SJCRH30 (cell line): Measurements from ENCODE around the gene TRIO. TPM values are rescaled to one million over a fixed set of nuclear protein-coding genes. Genes with fewer than 3 reads are reported as not detected.

ENCODE experiments used
- DNase-seq, 2 experiments: peaks; one replicate each; pipeline ENCODE4 v3.0.0-alpha.2; 2015 to 2020
- H3K27ac ChIP-seq: fragments of 250-450 bp; sonication (Bioruptor Pico); 2 replicates; pipeline ENCODE4 v1.5.1; 2020; ENCODE audit warnings: mild to moderate bottlenecking, moderate library complexity
- H3K27me3 ChIP-seq: fragments of 250-450 bp; sonication (Bioruptor Pico); 2 replicates; pipeline ENCODE4 v1.5.1; 2020; ENCODE audit warnings: mild to moderate bottlenecking, moderate library complexity
- H3K36me3 ChIP-seq: fragments of 250-450 bp; sonication (Bioruptor Pico); 2 replicates; pipeline ENCODE4 v1.5.1; 2020; ENCODE audit warnings: mild to moderate bottlenecking, moderate library complexity
- H3K4me1 ChIP-seq: fragments of 250-450 bp; sonication (Bioruptor Pico); 2 replicates; pipeline ENCODE4 v1.5.1; 2020; ENCODE audit warnings: mild to moderate bottlenecking, moderate library complexity
- H3K4me3 ChIP-seq: fragments of 250-450 bp; sonication (Bioruptor Pico); 2 replicates; pipeline ENCODE4 v1.5.1; 2020; ENCODE audit warnings: mild to moderate bottlenecking, moderate library complexity
- H3K9me3 ChIP-seq: fragments of 250-450 bp; sonication (Bioruptor Pico); replicated peaks from 2 replicates; pipeline ENCODE4 v1.5.1; 2020; ENCODE audit warnings: mild to moderate bottlenecking, moderate library complexity
- total RNA-seq: library from RNA; depleted of rRNA; stranded (reverse); fragments of >200 nt; shearing (Covaris generic); gene quantifications from 2 replicates; pipeline ENCODE4 v1.2.3, GENCODE V29; 2014

The TRIO gene
- total RNA-seq, 1 experiment from 2014 or later: 82.9 TPM

DNA sequence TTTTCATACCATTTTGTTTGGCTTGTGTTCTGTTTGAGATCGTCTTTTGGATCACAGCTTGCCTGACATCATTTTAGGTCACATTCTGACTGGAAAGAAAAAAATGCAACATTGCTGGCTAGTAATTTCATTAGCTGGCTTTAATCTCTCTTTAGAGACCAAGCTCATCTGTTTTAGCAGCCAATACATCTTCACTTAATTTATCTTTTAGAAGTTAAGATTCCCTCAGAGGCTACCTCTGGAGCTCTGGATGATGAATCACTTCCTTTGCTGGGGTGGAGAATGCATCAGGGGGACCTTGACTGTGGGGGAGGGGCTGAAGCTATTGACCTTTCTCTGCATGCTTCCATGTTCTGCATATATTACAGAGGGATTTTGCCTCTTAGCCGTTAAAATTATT is 256.9 kb downstream of the TRIO start:
- no peak for DNase-seq
- H3K36me3 ChIP-seq: peaks cover 9% of the 10 kb centered on the region; the same call in 1 of the 2 replicates
- H3K27ac ChIP-seq: no peak overlapping the region
- no peaks in the 10 kb centered on the region for H3K27me3 ChIP-seq
- H3K4me3 ChIP-seq: no peak overlapping the region
- no peaks in the 10 kb centered on the region for H3K4me1 ChIP-seq
- no peaks in the 10 kb centered on the region for H3K9me3 ChIP-seq

DNA sequence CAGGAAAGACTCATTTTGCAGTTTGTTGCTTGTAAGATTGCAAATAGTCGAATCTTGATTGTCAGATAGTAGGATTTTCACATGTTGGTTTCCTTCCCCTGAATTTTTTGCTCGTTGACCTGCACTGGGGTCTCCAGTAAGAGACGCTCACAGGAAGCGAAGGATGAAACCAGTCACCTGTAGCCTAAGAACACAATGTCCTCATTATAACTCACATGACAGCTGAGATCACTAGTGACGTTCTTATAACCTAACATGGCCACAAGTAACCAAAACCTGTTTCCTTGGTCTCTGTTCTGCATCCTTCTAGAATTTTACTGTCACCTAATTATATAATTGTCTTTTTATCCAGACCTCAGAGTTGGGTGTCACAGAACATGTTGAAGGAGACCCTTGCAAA is 257.5 kb downstream of the TRIO start:
- no peak for DNase-seq
- Histone ChIP-seq H3K36me3 (peaks cover 9% of the 10 kb centered on the region; the same call in 1 of the 2 replicates), H3K27ac (no peak overlapping the region), H3K4me1 (no peaks in the 10 kb centered on the region), H3K4me3 (no peak overlapping the region), H3K9me3 (no peaks in the 10 kb centered on the region), H3K27me3 (no peaks in the 10 kb centered on the region)

DNA sequence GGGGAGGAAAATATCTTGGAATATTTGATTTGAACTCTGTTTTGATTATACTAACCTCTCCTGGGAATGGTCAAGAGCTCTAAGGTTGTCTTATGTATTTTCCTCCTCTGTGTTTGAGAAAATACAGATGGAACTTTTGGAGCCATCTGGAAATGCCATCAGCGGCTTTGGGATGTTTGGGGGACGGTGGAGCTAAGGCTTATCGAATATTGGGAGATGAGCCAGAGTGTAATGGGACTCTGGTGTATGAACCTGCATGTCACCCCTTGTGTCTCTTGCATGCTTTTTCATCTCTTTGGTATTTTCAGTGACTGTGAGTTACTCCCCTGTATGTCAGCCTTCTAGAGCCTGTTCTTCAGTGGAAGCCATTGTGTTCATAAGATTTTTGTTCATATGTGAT is 258.5 kb downstream of the TRIO start:
- Histone ChIP-seq H3K36me3 (peaks cover 9% of the 10 kb centered on the region; the same call in 1 of the 2 replicates), H3K27me3 (no peaks in the 10 kb centered on the region), H3K27ac (no peak overlapping the region), H3K4me3 (no peak overlapping the region), H3K9me3 (no peaks in the 10 kb centered on the region), H3K4me1 (no peaks in the 10 kb centered on the region)
- DNase-seq: no peak

DNA sequence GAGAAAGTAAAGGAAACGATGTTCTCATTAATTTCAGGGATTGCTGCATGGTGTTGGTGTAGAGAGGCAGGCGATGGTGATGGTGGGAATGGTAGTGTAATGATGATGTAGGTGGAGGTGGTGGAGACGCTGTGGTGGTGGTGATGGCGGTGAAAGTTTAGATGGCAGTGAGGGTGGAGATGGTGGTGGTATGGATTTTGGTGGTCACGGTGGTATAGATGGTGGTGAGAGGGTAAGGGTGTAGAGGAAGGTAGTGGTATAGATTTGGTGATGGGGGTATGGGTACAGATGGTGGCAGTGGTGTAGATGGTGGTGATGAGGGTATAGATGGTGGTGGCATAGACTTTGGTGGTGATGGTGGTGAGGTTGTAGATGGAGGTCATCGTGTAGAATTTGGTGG is 259.3 kb downstream of the TRIO start:
- peaks cover 9% of the 10 kb centered on the region; the same call in 1 of the 2 replicates for H3K36me3 ChIP-seq
- no peaks in the 10 kb centered on the region for H3K4me1 ChIP-seq
- no peaks in the 10 kb centered on the region for H3K9me3 ChIP-seq

DNA sequence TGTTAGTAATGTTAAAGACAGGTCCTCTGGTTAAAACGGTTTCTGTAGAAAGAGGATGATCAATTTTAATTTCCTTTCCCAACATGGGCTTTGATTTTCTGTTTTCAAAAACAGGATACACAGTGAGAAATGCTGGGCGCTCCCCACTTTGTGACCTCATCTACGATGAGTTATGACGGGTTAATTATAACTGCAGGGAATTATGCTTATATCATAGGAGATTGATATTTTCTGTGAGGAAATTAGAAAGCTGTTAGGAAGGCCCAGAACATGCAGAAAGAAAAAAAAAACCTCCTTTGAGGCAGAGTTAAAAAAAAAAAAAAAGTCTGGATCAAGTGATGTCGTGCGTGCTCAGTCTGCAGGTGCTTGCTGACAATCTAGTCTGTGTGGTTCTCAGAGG is 261.6 kb downstream of the TRIO start:
- H3K27ac ChIP-seq: no peak overlapping the region
- H3K27me3 ChIP-seq: no peaks in the 10 kb centered on the region
- H3K4me1 ChIP-seq: no peaks in the 10 kb centered on the region
- H3K36me3 ChIP-seq: peaks cover 7% of the 10 kb centered on the region; the same call in 1 of the 2 replicates
- H3K9me3 ChIP-seq: no peaks in the 10 kb centered on the region
- DNase-seq: no peak
- H3K4me3 ChIP-seq: no peak overlapping the region

More for the DNA sequence above, 259.3 kb downstream of the TRIO start:
- no peak for DNase-seq
- Histone ChIP-seq H3K27ac (no peak overlapping the region), H3K4me3 (no peak overlapping the region), H3K27me3 (no peaks in the 10 kb centered on the region)

DNA sequence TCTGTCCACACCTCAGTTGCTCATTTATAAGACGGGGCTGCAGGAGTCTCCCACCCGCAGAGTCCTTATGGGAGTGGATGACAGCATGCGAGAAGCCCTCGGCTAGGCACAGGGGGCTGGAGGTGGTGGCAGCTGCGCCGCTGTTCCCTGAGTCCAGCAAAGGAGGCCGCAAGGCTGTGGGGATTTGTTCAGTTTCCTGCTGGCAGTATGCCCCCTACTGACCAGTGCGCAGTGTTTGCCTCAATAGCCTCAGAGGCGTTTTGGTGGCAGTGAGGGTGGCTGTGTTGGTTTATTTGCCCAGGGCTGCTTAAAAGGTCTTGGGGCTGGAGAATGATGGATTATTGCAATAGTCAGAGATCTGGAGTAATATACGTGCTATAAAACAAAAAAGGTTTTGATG is 262.1 kb downstream of the TRIO start:
- peaks cover 7% of the 10 kb centered on the region; the same call in 1 of the 2 replicates for H3K36me3 ChIP-seq
- no peaks in the 10 kb centered on the region for H3K27me3 ChIP-seq
- no peak overlapping the region for H3K4me3 ChIP-seq
- H3K4me1 ChIP-seq: no peaks in the 10 kb centered on the region
- no peak overlapping the region for H3K27ac ChIP-seq
- DNase-seq: no peak
- H3K9me3 ChIP-seq: no peaks in the 10 kb centered on the region

DNA sequence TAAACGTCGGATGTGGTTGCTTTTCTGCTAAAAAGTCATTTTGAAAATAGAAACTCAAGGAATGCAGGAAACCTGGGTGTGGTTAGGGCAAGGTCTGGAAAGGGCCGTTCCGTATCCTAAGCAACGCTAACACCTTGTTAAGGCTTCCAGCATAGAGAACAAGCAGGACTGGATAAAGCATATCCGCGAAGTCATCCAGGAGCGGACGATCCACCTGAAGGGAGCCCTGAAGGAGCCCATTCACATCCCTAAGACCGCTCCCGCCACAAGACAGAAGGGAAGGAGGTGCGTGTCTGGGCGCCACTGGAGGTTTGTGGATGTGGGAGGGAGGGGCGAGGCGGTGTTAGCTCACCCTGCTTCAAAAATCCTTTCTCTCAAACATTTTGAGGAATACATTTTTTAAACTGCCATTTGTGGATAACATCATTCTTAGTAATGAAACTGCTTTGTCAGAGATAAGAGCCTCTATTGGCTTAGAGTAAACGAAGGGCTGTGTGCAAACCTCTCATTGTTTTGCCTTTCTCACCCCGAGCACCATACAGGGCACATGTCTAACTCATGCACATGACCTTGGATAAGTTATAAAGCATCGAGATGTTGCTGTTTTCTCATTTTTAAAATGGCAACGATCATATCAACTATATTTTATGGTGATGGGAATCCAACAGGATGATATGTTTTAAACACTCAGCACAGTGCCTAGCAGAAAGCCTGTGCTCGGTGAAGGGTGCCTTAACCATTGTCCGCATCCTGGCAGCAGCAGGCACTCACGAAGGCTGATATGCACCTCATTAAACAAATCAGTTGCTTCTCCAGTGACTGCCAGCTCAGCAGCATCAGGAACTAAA is 262.8 kb downstream of the TRIO start:
- DNase-seq: no peak
- Histone ChIP-seq H3K4me1 (no peaks in the 10 kb centered on the region), H3K27ac (no peak overlapping the region), H3K4me3 (no peak overlapping the region), H3K27me3 (no peaks in the 10 kb centered on the region), H3K36me3 (peaks cover 5% of the 10 kb centered on the region; the same call in 1 of the 2 replicates), H3K9me3 (no peaks in the 10 kb centered on the region)

DNA sequence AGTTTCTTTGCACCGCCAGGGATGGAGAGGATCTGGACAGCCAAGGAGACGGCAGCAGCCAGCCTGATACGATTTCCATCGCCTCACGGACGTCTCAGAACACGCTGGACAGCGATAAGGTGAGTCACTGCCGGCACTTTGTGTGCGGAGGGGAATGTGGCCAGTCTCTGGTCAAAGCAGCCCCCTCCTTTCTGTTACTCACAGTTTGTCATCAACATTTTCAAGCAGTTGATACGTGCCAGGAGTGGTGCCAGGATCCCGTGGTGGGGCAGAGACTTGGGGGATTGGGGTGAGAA is 263.4 kb downstream of the TRIO start:
- peaks cover 4% of the 10 kb centered on the region; the same call in 1 of the 2 replicates for H3K36me3 ChIP-seq
- no peak overlapping the region for H3K27ac ChIP-seq
- H3K4me3 ChIP-seq: no peak overlapping the region
- no peak for DNase-seq
- no peaks in the 10 kb centered on the region for H3K9me3 ChIP-seq
- H3K4me1 ChIP-seq: no peaks in the 10 kb centered on the region
- H3K27me3 ChIP-seq: no peaks in the 10 kb centered on the region

DNA sequence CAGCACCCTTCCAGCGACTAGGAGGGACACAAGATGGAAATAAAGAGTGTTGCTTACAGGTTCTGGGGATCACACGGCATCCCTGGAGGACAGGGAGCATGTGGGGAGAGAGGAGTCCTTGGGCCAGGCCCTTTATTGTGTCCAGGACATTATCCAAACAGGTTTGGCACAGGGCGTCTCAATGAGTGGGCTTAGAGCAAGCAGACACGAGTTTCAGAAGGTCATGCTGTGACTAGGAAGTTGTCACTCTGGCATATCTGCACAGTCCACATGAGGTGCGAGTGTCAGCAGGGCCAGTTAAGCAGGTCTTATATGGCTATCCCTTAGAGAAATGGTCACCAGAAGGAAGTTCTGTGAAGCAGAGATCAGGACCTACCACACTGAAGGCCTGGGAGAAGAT is 263.9 kb downstream of the TRIO start:
- no peaks in the 10 kb centered on the region for H3K4me1 ChIP-seq
- H3K9me3 ChIP-seq: no peaks in the 10 kb centered on the region
- DNase-seq: no peak
- H3K27me3 ChIP-seq: no peaks in the 10 kb centered on the region
- H3K27ac ChIP-seq: no peak overlapping the region
- peaks cover 2% of the 10 kb centered on the region; the same call in 1 of the 2 replicates for H3K36me3 ChIP-seq
- no peak overlapping the region for H3K4me3 ChIP-seq

DNA sequence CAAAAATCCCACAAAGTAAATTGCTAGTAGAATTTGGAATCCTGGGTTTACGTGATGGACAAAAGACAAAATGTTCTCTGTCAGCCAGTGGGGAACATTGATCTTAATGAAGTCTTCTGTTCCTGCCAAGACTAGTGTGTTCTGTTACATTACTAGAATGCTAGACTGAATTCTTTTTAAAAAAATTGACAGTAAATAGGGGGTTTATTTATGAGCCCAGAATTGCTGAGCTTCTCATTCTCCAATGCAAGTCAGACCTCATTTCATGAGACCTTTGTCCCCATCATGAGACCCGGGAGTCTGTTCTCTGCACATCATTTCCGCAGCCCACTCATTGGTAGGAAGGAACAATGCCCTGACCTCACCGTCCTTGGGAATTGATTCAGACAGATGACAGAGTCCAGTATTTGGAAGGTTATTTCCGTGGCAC is 264.6 kb downstream of the TRIO start:
- no peak overlapping the region for H3K27ac ChIP-seq
- H3K36me3 ChIP-seq: no peaks in the 10 kb centered on the region; the same call in 1 of the 2 replicates
- H3K27me3 ChIP-seq: no peaks in the 10 kb centered on the region
- no peak overlapping the region for H3K4me3 ChIP-seq
- no peaks in the 10 kb centered on the region for H3K4me1 ChIP-seq
- no peaks in the 10 kb centered on the region for H3K9me3 ChIP-seq
- no peak for DNase-seq

DNA sequence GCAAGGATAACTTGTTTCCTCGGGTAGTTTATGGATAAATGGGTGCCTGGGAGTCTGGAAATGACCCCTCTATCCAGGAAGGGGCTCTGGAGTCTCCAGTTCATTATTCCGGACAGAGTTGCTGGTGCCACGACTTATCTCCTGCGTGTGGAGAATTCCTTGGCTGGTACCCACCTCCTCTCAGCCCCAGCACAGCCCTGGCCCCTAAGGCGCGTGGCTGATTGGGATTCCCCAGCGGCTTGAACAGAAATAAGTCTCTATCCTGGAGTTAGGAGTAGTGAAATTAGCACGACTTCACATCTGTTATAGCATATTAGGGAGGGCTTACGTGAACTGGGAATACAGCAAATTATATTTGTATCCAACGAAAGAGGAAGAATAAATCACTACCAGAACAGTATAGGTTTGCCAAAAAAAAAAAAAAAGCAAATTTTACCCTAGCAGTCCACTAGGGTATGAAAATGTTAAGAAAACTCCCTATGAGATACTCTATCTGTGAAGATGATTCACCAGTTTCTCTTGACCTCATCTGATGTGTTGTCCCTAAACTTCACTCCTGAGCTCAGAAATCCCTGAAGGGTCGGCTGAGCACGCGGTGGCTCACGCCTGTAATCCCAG is 265.9 kb downstream of the TRIO start:
- Histone ChIP-seq H3K4me1 (no peaks in the 10 kb centered on the region), H3K27ac (no peak overlapping the region), H3K27me3 (no peaks in the 10 kb centered on the region), H3K9me3 (no peaks in the 10 kb centered on the region), H3K36me3 (no peaks in the 10 kb centered on the region; the same call in 1 of the 2 replicates), H3K4me3 (no peak overlapping the region)
- DNase-seq: no peak

DNA sequence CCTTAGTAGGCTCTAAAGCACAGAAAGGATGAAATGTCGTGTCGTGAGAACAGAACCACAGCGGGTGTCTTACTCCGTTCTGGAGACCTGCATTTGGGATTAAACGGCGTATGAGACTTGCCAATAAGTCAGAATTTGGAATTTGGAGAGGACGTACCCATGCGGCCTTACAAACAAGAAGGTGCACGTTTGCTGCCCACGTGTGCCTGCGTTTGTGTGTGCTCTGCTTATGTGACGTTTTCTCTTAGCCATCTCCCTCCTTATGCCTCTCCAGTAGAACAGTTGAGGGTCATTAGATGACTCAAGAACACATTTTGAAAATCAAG is 266.9 kb downstream of the TRIO start:
- Histone ChIP-seq H3K4me3 (no peak overlapping the region), H3K9me3 (no peaks in the 10 kb centered on the region), H3K4me1 (no peaks in the 10 kb centered on the region), H3K27me3 (no peaks in the 10 kb centered on the region), H3K36me3 (peaks cover 2% of the 10 kb centered on the region), H3K27ac (no peak overlapping the region)
- no peak for DNase-seq

DNA sequence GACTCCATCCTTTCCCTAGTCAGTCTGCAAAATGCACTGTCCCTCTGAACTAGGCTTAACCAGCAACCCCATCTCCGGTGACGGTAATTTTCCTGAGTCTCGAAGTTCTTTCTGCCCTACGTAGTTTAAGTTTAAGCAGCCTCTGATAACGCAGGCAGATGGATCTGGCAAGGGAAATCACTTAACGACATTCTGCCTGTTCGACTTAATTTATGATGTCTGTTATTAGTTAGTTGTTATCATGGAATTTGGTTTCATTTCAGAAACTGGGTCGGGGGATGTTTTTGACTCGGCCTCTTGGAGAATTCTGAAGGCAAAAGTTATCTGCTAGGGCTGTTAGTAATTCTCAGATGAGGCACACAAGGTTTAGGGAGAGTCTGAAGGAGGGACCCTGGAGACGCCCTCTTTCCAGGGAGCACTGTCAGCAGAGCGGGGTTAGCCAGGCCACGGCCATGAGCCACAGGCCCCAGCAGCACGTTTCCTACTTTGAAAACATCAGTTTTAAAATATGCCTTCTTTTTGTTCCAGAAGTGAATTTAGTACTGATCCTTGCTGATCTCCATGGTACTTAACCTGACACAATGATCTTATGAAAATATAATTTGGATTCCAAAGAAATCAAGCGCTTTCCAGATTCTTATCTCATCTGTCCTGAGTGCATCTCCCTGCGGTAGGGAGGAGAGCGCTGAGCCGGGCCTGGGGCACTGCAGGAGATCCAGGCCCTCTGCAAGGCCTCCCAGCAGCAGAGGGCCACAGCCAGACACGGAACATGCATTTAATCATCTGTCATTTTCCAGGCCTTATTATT is 267.5 kb downstream of the TRIO start:
- Histone ChIP-seq H3K36me3 (peaks cover 2% of the 10 kb centered on the region), H3K27me3 (no peaks in the 10 kb centered on the region), H3K4me1 (no peaks in the 10 kb centered on the region), H3K9me3 (no peaks in the 10 kb centered on the region), H3K27ac (no peak overlapping the region), H3K4me3 (no peak overlapping the region)
- no peak for DNase-seq

DNA sequence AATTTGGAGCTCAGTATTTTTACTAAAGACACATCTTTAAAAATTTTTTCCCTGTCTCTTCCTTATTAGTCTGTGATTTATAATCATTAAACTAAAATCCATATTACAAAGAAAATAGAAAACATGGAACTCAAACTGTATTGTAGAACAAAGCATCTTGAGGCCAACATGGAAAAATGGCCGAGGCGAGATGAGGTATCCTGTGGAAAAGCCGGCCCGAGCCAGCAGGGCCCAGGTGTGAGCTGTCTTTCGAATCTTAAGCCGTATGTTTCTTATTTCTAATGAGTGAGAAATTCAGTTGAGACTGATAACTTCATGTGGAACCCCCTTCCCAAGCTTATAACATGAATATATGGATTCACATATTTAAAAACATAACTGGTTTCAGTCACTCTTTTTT is 268.1 kb downstream of the TRIO start:
- no peaks in the 10 kb centered on the region for H3K4me1 ChIP-seq

DNA sequence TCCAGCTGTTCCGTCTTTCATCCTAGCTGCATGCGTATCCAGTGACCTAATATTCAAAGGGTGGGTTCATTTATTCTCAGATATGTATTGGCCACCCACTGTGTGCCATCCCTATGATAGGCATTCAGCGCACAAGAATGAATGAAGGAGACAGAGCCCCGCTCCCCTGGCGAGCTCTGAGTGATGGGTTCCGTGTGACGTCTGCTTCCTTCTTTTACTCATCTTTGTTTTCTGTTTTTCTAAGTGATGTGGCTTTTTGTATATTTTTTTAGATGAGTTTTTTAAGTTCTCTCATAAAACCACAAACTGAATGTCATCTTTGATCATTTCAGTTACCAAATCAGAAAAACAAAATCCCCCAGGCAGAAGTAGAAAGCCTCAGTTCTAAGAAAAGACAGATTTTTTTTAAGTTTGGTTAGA is 270.2 kb downstream of the TRIO start:
- no peak for DNase-seq
- H3K9me3 ChIP-seq: no peaks in the 10 kb centered on the region
- no peak overlapping the region for H3K4me3 ChIP-seq
- H3K27ac ChIP-seq: no peak overlapping the region
- peaks cover 2% of the 10 kb centered on the region for H3K36me3 ChIP-seq
- no peaks in the 10 kb centered on the region for H3K27me3 ChIP-seq
- no peaks in the 10 kb centered on the region for H3K4me1 ChIP-seq

More for the DNA sequence above, 268.1 kb downstream of the TRIO start:
- Histone ChIP-seq H3K9me3 (no peaks in the 10 kb centered on the region), H3K27ac (no peak overlapping the region), H3K27me3 (no peaks in the 10 kb centered on the region), H3K4me3 (no peak overlapping the region), H3K36me3 (peaks cover 2% of the 10 kb centered on the region)
- no peak for DNase-seq
